IPS-18c (cell line): ENCODE data around the gene FAM120B.

Experiments used
- H3K4me3 ChIP-seq: 2 replicates; pipeline ENCODE4 v1.7.0; 2013; ENCODE audit warnings: low read depth, mild to moderate bottlenecking, low read length, moderate library complexity; ENCODE audit not compliant: insufficient read depth
- H3K9me3 ChIP-seq: one replicate; pipeline ENCODE4 v1.6.1; 2013; ENCODE audit warnings: mild to moderate bottlenecking, low read length, moderate library complexity; ENCODE audit not compliant: control insufficient read depth, insufficient read depth

FAM120B gene

DNA sequence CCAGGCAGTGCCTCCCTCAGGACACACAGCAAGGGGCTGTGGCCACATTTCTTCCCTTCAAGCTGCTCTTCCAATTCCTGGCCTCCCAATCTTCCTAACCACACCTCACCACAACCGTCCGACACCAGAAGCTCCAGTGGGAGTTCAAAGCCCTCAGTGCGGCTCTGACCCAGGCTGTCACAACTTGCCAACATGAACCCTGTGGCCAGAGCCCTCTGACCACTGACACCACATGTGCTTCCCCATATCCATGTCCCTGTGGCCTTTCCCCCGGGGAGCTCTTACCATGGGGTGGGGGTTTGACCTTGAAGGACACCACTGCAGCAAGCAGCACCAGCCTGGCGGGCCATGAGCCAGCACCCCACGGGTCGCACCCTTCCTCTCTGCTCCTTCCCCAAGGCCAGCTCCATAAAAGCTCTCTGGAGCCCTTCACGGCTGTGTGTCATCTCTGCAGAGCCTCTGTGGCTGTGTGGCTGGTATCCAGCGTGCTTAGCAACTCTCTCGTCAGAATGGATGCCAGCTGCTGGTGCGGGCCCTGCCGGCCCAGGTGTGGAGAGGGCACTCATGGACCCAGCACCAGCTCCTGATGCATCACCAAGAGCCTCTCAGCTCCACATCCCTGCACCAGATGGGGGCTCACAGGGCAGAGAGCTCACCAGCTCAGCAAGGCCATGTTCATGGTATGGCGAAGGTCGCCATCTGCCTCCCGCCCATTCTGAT is 140.4 kb downstream of the FAM120B start:
- Histone ChIP-seq H3K4me3 (no peak overlapping the region), H3K9me3 (peaks cover 2% of the 10 kb centered on the region)

DNA sequence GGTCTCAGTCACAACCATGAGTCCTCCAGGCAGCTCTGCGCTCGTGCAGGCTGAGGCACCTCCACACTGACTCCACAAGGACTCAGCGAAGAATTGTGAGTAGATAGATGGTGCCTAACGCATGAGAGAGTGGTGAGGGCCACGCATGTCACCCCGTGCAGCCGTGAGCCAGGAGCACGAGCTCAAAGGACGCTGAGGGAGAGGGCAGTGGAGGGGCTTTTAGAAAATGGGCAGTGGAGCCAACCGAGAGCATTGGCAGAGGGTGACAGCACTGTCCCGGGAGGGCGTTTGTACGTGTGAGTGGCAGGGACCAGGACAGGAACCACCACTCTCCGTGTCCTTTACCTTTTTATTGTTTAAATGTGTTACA is 141.0 kb downstream of the FAM120B start:
- Histone ChIP-seq H3K4me3 (no peak overlapping the region), H3K9me3 (peaks cover 2% of the 10 kb centered on the region)

DNA sequence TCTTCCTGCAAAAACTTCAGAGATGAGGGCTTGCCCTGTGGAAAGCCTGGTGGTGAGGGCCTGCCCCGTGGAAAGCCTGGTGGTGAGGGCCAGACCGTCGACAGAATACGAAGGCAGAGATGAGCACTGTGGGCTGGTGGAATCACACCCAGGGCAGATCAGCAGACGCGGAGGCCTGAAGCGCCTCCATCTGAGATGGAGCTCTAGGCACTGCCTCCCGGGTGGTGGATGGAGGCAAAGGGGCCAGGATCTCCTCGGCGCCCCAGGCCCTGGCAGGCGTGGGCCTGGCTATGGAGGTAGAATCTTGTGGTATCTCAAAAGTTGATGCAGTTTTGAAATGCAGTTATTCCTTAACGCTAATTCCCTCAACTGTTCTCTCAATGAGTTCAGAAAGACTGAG is 141.8 kb downstream of the FAM120B start:
- Histone ChIP-seq H3K9me3 (peaks cover 2% of the 10 kb centered on the region), H3K4me3 (no peak overlapping the region)

DNA sequence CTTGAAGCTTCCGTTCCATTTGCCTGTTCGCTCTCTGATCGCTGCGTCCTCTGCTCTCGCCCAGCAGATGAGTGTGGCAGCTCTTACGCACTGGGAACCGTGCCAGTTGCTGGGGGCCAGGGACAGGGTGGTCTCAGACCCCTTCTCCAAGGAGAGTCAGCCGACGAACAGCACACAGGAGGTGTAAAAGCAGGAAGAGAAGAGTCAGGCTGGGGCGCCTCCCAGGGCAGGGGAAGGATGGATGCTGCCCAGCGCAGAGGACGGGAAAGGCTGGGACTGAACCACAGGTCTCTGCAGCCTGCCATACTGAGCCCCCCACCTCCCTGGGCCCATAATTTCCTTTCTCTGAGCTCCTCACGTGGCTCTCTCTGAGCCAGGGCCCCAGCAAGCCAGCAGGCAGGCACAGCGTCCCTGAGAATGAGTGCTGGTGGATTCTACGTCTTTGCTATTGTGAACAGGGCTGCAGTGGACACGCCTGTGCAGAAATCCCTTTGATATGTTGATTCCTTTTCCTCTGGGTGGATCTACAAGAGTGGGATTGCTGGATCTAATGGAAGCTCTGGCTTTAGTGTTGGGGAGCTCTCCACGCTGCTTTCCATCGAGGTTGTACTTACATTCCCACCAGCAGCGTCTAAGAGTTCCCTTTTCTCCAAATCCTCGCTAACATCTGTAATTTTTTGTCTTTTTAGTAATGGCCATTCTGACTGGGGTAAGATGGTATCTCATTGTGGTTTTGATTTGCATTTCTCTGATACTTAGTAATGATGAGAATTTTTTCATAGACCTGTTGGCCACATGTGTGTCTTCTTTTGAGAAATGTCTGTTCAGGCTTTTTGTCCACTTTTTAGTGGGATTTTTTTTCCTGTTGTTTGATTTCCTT is 142.4 kb downstream of the FAM120B start:
- H3K9me3 ChIP-seq = peaks cover 2% of the 10 kb centered on the region

DNA sequence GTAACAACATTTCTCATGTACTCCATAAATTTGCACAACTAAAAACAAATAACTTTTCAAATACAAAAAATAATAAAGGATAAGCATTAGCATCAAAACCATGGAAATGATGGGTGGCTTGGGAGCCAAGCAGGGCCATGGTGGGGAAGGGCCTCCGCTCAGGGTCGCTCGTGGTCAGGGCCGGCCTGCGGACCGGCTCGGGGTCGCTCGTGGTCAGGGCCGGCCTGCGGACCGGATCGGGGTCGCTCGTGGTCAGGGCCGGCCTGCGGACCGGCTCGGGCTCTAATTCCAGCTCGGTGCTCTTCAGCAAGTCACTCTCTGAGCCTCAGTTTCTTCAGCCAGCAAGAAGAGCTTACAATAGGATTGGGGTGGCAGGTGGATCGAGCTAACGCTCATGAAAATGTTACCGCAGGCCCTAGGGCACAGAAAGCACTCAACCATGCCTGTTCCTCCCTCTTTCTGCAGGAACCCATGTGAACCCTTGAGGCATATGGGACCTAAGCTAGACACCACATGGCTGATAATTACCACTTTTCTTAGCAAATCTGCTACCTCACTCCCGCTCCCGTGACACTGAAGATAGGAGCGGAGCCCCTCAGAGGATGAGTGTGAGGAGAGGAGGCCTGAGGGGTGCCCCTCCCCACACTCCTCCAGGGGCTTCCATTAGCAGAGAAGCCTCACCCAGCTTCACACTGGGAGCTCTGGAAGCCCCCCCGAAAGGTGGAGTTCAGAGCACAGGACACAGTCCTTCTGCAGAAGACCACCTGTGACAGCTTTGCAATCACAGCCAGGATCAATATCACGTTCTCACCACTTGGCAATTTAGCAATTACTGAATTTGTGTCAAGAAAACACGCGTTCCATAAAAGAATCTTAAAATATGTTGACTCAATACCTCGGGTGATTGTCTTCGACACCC is 143.5 kb downstream of the FAM120B start:
- Histone ChIP-seq H3K9me3 (peaks cover 2% of the 10 kb centered on the region), H3K4me3 (no peak overlapping the region)

More for the DNA sequence above, 142.4 kb downstream of the FAM120B start:
- H3K4me3 ChIP-seq = no peak overlapping the region

DNA sequence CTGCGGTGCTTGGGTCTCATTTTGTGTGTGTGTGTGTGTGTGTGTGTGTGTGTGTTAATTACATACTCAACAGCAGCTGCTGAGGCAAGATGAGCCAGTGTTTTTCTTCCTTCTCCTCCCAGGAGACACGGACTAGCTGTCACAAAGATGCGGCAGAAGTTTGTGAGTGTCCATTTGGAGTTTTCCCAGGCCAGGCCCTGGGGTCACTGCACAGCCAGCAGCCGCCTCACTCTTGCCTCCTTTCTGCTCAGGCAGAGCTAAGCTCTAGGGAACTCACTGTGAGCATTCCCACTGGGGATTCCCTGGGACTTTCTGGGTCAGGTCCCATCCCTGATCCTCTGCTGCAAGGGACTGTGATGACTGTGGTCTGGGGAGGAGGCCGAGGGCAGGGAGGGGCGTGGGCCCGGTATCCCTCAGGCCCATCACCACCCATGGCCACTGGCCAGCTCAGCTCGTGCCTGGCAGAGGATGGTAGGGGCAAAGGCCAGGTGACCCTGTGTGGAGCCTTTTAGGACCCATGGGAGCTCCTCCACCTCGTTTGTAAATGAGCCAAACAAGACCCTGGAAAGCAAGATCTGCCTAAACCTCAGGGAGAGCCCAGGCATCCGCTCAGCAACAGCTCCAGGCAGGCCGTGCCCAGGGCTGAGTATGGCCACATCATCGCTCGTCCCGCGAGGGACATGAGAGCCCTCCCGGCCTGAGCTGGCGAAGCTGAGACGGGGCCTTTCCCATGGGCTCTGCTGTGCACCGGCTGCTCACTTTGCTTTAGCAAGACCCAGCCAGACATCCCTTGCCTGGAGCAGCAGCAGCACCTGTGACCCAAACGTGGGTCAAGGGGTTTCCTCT is 144.6 kb downstream of the FAM120B start:
- H3K4me3 ChIP-seq = no peak overlapping the region
- peaks cover 2% of the 10 kb centered on the region for H3K9me3 ChIP-seq

DNA sequence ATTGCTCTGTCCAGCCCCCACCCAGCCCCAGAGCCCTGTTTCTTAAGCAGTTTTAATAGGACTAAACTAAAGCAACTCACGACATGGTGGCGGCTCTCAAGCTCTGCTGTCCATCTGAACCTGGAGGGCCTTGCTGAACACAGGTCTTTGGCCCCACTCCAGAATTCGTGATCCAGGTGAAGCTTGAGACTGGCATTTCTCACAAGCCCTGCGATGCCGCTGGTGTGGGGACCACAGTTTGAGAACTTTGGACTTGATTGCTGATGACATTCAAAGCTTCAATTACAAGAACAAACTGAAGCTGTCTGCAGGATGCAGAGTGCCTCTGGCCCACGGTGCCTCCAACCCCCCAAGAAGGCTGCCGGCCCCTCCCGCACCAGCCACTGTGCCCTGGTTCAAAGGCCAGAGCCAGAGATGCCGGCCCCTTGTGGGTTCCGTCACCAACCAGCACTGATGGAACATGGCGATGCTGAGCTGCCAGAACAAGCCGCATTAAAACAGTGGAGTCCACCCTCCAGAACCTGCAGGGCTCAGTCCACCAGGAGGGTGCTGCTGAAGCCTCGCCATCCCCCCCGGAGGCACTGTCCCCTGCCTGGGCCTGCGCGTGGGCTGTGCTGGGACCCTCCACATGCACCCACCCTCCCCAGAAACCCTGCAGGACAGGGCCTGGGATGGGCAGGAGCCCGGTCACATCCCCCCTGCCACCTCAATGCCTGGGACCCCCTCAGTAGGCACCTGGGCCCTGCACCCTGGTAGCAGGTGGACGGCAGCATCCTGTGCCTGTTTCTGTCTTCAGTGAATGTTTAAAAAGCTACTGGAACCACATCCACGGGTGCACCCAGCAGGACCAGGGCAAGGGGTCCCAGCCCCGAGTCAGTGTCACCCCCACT is 145.4 kb downstream of the FAM120B start:
- Histone ChIP-seq H3K4me3 (no peak overlapping the region), H3K9me3 (peaks cover 2% of the 10 kb centered on the region)

DNA sequence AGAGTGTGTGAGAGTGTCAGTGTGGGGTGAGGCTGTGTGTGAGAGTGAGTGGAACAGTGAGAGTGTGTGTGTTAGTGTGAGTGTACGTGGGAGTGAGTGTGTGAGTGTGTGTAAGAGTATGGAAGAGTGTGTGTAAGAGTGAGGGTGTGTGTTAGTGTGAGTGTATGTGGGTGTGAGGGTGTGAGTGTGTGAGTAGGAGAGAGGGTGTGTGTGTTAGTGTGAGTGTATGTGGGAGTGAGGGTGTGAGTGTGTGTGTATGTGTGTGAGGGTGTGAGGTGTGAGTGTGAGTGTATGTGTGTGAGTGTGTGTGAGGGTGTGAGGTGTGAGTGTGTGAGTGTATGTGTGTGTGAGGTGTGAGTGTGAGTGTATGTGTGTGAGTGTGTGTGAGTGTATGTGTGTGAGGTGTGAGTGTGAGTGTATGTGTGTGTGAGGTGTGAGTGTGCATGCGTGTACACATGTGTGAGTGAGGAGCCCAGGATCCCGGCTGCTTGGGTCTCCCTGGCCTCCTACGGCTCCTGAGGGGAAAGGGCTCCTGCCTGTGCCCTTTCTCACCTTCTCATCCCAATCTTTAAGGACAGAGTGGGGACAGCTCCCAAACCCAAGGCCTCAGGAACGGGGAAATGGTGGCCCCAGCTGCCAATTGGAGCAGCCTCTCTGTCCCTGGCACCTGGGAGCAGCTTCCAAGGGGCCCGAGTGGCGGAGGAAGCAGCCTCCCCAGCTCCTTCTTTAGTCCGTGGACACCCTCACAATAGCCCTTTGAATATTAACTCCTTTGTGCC is 146.4 kb downstream of the FAM120B start:
- H3K4me3 ChIP-seq = no peak overlapping the region
- peaks cover 2% of the 10 kb centered on the region for H3K9me3 ChIP-seq

DNA sequence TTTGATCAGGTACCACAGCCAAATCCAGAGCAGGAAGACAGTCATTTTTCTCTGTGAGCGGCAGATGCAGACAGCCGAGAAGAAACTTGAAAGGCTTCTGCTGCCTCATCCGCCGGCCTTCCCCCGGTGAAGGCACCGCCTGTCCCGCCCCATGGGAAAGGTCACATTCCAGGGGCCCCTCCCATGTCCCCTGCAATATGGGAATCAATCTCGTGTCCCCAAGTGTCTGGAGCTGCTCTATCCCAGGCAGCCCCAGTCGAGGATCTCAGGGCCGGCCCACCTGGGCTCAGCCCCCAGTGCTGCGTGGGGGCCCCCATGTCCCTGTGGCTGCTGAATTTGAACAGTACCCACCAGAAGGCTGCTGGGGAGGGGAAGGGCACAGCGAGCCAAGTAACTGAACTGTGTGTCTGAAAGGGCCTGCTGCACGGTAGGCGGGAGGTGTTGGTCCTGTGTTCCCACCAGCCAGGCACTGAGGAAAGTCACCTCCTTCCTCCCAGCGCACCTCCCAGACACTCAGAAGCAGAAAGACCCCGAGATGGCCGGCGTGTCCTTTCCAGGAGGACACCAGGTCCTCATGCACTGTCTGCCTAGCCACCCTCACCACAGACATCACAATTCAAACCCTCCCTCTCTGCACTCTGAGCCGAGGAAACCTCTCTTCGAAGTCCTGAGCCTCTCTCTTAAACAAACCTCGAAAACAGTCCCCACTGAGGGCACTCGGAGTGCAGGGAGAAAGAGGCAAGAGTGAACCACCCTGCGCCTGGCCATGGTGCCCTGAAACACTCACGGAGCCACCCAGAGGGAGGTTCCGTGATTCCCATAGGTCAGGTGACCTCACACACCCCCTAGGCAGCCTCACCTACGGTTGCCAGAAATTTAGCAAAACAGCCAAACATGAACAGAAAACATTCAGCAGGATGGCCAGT is 147.3 kb downstream of the FAM120B start:
- Histone ChIP-seq H3K4me3 (no peak overlapping the region), H3K9me3 (peaks cover 2% of the 10 kb centered on the region)

DNA sequence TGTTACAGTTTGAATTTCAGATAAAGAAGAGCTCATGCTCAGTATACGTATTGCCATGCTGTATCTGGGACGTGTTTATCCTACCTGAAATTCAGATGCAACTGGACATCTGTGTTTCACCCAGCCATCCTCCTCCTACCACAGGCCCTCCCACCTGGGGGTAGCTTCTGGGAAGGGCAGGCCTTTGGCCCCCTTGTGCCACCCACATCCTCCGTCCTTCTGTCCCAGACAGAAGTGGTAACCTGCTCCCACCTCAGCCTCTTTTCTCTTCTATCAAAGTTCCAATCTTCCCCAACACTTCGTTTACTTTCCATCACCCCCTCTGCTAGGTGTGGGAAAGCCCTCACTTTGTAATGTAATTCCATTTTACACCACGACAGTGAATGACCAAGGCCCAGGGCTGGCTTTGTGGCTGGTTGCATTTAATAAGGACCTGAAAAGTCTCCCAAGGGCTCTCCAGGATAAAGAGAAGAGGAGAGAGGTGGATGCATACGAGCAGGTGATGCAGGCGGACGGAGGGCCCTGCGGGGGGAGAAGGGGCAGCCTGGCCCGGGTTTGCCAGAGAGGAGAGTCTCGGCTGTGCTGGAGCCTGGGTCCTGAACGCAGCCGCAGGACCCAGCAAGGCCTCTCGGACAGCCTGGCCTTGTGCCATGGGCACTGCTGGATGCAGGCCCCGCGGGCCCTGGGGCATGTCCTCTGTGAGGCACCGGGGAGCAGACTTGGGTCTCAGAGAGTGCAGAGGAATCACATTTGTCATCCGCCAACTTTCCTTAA is 148.1 kb downstream of the FAM120B start:
- H3K4me3 ChIP-seq = no peak overlapping the region
- peaks cover 2% of the 10 kb centered on the region for H3K9me3 ChIP-seq

DNA sequence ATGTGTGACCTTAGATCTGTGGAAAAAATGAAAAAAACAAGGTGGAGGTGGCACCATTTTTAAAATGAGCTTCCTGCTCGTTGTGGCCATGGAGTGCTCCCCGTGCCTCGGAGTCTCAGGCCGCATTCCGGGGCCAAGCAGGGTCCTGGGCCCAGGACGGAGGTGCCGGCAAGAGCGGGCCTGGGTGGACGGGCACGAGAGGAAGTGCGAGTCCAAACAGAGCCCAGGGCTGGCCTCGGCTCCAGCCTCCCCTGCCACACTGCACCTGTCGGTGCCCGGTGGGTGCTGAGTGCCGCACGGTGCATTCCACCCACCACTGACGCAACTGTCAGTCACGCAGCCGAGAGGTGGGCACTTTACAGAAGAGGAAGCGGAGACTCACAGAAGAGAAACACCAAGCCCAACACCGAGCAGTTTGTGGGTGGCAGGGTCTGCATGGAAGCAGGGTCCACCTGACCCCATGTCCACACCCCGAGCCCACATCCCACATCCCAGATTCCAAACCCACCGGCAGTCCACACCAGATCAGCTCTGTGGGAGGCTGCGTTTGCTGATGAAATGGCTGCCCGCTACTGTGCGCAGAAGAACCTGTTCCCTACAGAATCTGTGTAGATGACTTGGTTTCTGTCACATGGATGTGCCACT is 148.9 kb downstream of the FAM120B start:
- Histone ChIP-seq H3K9me3 (peaks cover 2% of the 10 kb centered on the region), H3K4me3 (no peak overlapping the region)

DNA sequence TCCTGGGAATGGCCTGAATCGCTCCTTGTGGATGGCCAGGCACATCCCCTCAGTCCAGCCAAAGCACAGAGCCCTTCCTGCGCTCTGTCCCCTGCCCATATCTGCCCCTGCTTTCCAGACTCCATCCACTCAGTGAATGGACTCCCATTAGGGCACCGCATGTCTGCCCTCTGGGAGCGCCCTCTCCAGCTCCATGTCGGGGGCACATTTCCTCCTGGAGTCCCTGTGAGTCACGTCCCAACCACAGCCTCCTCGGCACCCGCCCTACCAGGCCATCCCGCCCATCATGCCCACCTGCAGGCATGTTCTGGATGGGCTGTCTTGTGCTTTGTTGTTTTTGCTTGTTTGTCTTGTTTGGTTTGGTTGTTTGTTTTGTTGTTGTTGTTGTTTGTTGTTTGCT is 149.8 kb downstream of the FAM120B start:
- Histone ChIP-seq H3K4me3 (no peak overlapping the region), H3K9me3 (no peaks in the 10 kb centered on the region)
